Trophoblast cell (in vitro differentiated cells and primary cell): ENCODE data around the gene POGLUT3.
A peak's percentile ranks its signal among the peaks of the same experiment; 100 is the strongest.

Experiments used
- DNase-seq, 2 donors: peaks; one replicate each; pipeline ENCODE4 v3.0.0-alpha.2; 2016
- H2AFZ ChIP-seq: 2 replicates; pipeline ENCODE4 v1.6.1; 2013; ENCODE audit warnings: low read length, moderate library complexity, mild to moderate bottlenecking; ENCODE audit not compliant: insufficient read depth, poor library complexity
- H2AK5ac ChIP-seq: 2 replicates; pipeline ENCODE4 v1.6.1; 2013; ENCODE audit warnings: mild to moderate bottlenecking, low read length
- H2BK120ac ChIP-seq: 2 replicates; pipeline ENCODE4 v1.6.1; 2013; ENCODE audit warnings: low read length, mild to moderate bottlenecking, moderate library complexity; ENCODE audit not compliant: insufficient read depth, poor library complexity
- H2BK12ac ChIP-seq: 2 replicates; pipeline ENCODE4 v1.6.1; 2013; ENCODE audit warnings: mild to moderate bottlenecking, low read length, moderate library complexity
- H2BK5ac ChIP-seq: 2 replicates; pipeline ENCODE4 v1.6.1; 2013; ENCODE audit warnings: low read length, low read depth, moderate library complexity, mild to moderate bottlenecking; ENCODE audit not compliant: poor library complexity
- H3K14ac ChIP-seq: 2 replicates; pipeline ENCODE4 v1.6.1; 2013; ENCODE audit warnings: mild to moderate bottlenecking, low read length
- H3K18ac ChIP-seq: 2 replicates; pipeline ENCODE4 v1.6.1; 2013; ENCODE audit warnings: mild to moderate bottlenecking, low read length
- H3K23ac ChIP-seq: 2 replicates; pipeline ENCODE4 v1.6.1; 2013; ENCODE audit warnings: low read length
- H3K27ac ChIP-seq: 2 replicates; pipeline ENCODE4 v1.5.1; 2013; ENCODE audit warnings: low read depth, mild to moderate bottlenecking, inconsistent platforms, low read length, moderate library complexity
- H3K27me3 ChIP-seq: 2 replicates; pipeline ENCODE4 v1.6.1; 2013; ENCODE audit warnings: inconsistent platforms, mild to moderate bottlenecking, low read length, moderate library complexity; ENCODE audit not compliant: insufficient read depth
- H3K36me3 ChIP-seq, 2 experiments: 1 replicate in 1 of 2; 2 replicates in 1 of 2; pipeline ENCODE4 v1.6.1; 2013; ENCODE audit warnings: low read length in 2 of 2, mild to moderate bottlenecking in 2 of 2, moderate library complexity in 1 of 2; ENCODE audit not compliant: insufficient read depth in 2 of 2, control insufficient read depth in 1 of 2
- H3K4ac ChIP-seq: 2 replicates; pipeline ENCODE4 v1.6.1; 2013; ENCODE audit warnings: low read depth, mild to moderate bottlenecking, low read length, moderate library complexity
- H3K4me1 ChIP-seq, 2 experiments: 1 replicate in 1 of 2; 2 replicates in 1 of 2; pipeline ENCODE4 v1.6.1; 2013; ENCODE audit warnings: low read length in 2 of 2, mild to moderate bottlenecking in 2 of 2, moderate library complexity in 1 of 2; ENCODE audit not compliant: insufficient read depth in 2 of 2, control insufficient read depth in 1 of 2
- H3K4me2 ChIP-seq: 2 replicates; pipeline ENCODE4 v1.6.1; 2013; ENCODE audit warnings: inconsistent platforms, mild to moderate bottlenecking, low read length, moderate library complexity
- H3K4me3 ChIP-seq: 2 replicates; pipeline ENCODE4 v1.5.1; 2013; ENCODE audit warnings: mild to moderate bottlenecking, low read depth, low read length, inconsistent platforms
- H3K79me1 ChIP-seq: one replicate; pipeline ENCODE4 v1.6.1; 2013; ENCODE audit warnings: low read length
- H3K79me2 ChIP-seq: 2 replicates; pipeline ENCODE4 v1.6.1; 2013; ENCODE audit warnings: low read length, mild to moderate bottlenecking; ENCODE audit not compliant: control insufficient read depth, insufficient read depth, poor library complexity
- H3K9ac ChIP-seq: 2 replicates; pipeline ENCODE4 v1.6.1; 2013; ENCODE audit warnings: mild to moderate bottlenecking, low read length
- H3K9me3 ChIP-seq: 2 replicates; pipeline ENCODE4 v1.6.1; 2013; ENCODE audit warnings: low read depth, mild to moderate bottlenecking, control low read depth, inconsistent platforms, low read length; ENCODE audit not compliant: insufficient read depth
- H4K12ac ChIP-seq: 2 replicates; pipeline ENCODE4 v1.6.1; 2013; ENCODE audit warnings: low read depth, mild to moderate bottlenecking, low read length, moderate library complexity
- H4K8ac ChIP-seq: 2 replicates; pipeline ENCODE4 v1.6.1; 2013; ENCODE audit warnings: low read depth, mild to moderate bottlenecking, low read length, moderate library complexity
- H4K91ac ChIP-seq: one replicate; pipeline ENCODE4 v1.6.1; 2013; ENCODE audit warnings: low read depth, mild to moderate bottlenecking, low read length, moderate library complexity
- WGBS: extraction: QIAGEN DNeasy Blood & Tissue Kit; methylation state at CpG from one replicate; pipeline ENCODE4 v1.1.7; 2013; ENCODE audit warnings: missing lambda C conversion rate; ENCODE audit not compliant: insufficient read length, insufficient coverage; ENCODE audit errors: extremely low coverage; 5-methylcytosine and 5-hydroxymethylcytosine counted together

POGLUT3 gene

DNA sequence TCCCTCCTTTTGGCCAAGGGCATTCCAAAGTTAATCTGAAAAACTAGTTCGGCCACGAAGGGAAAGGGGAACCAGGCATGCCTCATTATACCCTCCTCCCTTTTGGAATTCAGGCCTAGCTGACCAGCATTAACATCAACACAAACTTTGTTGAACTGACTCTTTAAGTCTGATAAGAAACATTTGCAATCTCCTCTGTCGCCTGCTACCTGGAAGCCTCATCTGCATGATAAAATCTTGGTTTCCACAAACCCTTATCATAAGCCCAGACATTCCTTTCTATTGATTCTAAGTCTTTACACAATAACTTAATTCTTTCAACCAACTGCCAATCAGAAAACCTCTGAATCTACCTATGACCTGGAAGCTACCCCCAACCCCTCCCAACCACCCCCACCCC lies 11.4 kb downstream of the POGLUT3 start:
- Histone ChIP-seq H4K8ac (no peak overlapping the region), H2BK5ac (no peak overlapping the region), H3K79me1 (peaks cover 3% of the 10 kb centered on the region), H4K12ac (no peak overlapping the region), H3K18ac (no peak overlapping the region), H2AFZ (no peak overlapping the region), H3K4me3 (no peak overlapping the region), H2BK120ac (no peak overlapping the region), H3K27me3 (no peaks in the 10 kb centered on the region), H3K79me2 (no peaks in the 10 kb centered on the region), H3K9ac (no peak overlapping the region), H4K91ac (no peak overlapping the region), H3K4me1 (peaks cover 4 to 7% of the 10 kb centered on the region in 2 experiments), H2BK12ac (no peak overlapping the region), H3K4ac (no peak overlapping the region), H2AK5ac (no peak overlapping the region), H3K27ac (no peak overlapping the region), H3K4me2 (no peak overlapping the region), H3K14ac (no peak overlapping the region), H3K36me3 (peaks cover 18 to 29% of the 10 kb centered on the region in 2 experiments), H3K9me3 (no peaks in the 10 kb centered on the region), H3K23ac (no peak overlapping the region)
- peak; percentile 79 to 95 for DNase-seq
- WGBS, result no CpG with 5 or more reads among the region's 3 CpGs

DNA sequence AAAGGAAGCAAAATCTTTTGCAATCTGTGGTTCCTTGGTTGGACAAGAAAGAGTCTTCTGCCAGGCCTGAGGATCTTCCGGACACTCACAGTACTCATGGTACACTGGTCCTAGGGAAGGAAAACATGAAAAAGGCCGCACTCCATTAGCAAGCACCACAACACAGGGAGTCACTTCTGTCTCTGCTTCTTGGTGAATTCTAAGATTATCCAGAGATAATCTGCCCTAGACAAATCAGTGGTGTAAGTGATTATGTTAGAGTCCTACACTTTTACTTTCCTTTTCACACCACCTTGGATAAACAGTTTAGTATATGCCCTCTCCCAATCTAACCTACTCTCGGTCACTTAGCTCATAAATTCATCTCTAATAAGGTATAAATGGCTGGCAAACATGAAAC lies 11.9 kb downstream of the POGLUT3 start:
- no peak overlapping the region for H3K4ac ChIP-seq
- no peak overlapping the region for H4K91ac ChIP-seq
- H3K9ac ChIP-seq, result no peak overlapping the region
- no peak overlapping the region for H4K8ac ChIP-seq
- peaks cover 3% of the 10 kb centered on the region for H3K79me1 ChIP-seq
- H4K12ac ChIP-seq, result no peak overlapping the region
- no peak overlapping the region for H2BK120ac ChIP-seq
- H3K36me3 ChIP-seq, result peaks cover 18 to 29% of the 10 kb centered on the region in 2 experiments
- H3K27me3 ChIP-seq, result no peaks in the 10 kb centered on the region
- H2BK12ac ChIP-seq, result no peak overlapping the region
- no peaks in the 10 kb centered on the region for H3K79me2 ChIP-seq
- no peak overlapping the region for H3K4me2 ChIP-seq
- peak; percentile 63 to 82 for DNase-seq
- no peak overlapping the region for H3K18ac ChIP-seq
- H2AK5ac ChIP-seq, result no peak overlapping the region
- H3K14ac ChIP-seq, result no peak overlapping the region
- H3K9me3 ChIP-seq, result no peaks in the 10 kb centered on the region
- peaks cover 4 to 6% of the 10 kb centered on the region in 2 experiments for H3K4me1 ChIP-seq
- no peak overlapping the region for H3K27ac ChIP-seq
- no peak overlapping the region for H3K23ac ChIP-seq
- H2AFZ ChIP-seq, result no peak overlapping the region
- no CpG with 5 or more reads among the region's 3 CpGs for WGBS
- H2BK5ac ChIP-seq, result no peak overlapping the region
- no peak overlapping the region for H3K4me3 ChIP-seq

DNA sequence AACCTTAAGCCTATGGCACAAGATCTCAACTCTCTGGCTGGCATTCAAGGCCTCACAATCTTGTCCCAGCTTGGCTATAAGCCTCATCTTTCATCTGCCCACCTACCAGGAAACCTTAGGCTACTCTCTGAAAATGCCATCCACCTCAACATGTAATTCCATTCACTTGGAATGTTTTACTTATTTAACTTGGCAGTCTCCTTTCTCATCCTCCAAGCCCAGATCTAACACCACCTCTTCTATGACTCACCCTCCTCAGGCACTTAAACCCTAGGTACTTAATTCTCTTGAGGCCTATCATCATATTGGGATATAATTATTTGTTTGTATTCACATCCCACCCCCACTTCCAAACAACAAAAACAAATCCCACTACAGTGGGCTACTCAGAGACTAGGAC lies 15.0 kb downstream of the POGLUT3 start:
- Histone ChIP-seq H2BK5ac (no peak overlapping the region), H3K9me3 (no peaks in the 10 kb centered on the region), H2AK5ac (no peak overlapping the region)

DNA sequence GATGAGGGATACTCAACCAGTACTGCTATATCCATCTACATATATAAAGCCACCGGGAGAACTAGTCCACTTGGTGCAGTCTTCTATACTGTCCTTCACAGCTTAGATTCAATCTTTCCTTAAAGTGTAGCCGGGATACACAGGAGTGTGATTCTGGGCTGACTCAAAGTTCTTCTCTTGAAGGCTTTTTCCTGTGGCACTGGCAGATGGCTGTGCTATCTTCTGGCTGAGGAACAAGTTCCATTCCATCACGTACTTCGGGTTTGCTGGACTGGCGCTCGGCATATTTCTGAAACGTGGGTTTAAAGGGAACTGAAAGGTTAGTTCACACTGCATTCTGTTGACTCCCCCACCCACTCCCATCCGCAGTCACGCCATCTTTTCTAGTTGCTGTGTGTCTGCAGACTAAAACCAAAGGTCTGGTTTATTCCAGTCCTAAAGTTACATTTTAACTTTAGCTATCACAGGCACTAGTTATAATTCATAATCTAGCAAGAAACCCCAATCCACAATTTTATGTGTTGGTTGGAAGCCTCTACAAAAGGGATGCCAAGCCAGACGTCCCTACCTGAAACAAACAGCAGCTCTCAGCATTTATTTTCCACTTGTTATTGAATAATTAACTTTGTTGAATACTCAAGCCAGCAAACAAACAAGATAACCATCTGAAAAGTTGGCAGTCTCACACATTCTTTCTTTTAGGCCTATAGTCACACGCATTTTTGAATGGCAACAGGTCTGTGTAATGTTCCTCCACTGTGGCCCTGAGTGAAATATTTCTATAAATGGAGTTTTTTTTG lies 23.3 kb downstream of the POGLUT3 start:
- Histone ChIP-seq H3K79me1 (no peaks in the 10 kb centered on the region), H3K14ac (no peak overlapping the region), H3K27me3 (no peaks in the 10 kb centered on the region), H4K12ac (no peak overlapping the region), H3K4me2 (no peak overlapping the region), H3K4me1 (no peaks in the 10 kb centered on the region), H3K9ac (no peak overlapping the region), H3K9me3 (no peaks in the 10 kb centered on the region), H3K18ac (no peak overlapping the region), H3K79me2 (no peaks in the 10 kb centered on the region), H4K8ac (no peak overlapping the region), H3K23ac (no peak overlapping the region), H3K36me3 (peaks cover 19 to 21% of the 10 kb centered on the region in 2 experiments), H3K4me3 (no peak overlapping the region), H2BK5ac (no peak overlapping the region), H2BK120ac (no peak overlapping the region), H3K27ac (no peak overlapping the region), H4K91ac (no peak overlapping the region), H2AFZ (no peak overlapping the region), H2AK5ac (no peak overlapping the region), H2BK12ac (no peak overlapping the region), H3K4ac (no peak overlapping the region)
- DNase-seq, result peak in 1 of 2 donors; percentile 54
- WGBS, result no CpG with 5 or more reads among the region's 11 CpGs

More for the DNA sequence above, 15.0 kb downstream of the POGLUT3 start:
- Histone ChIP-seq H2BK120ac (no peak overlapping the region), H3K9ac (no peak overlapping the region), H2AFZ (no peak overlapping the region), H3K14ac (no peak overlapping the region), H3K27me3 (no peaks in the 10 kb centered on the region), H3K79me2 (no peaks in the 10 kb centered on the region), H3K18ac (no peak overlapping the region), H3K4ac (no peak overlapping the region), H3K27ac (no peak overlapping the region), H3K4me3 (no peak overlapping the region), H3K79me1 (peaks cover 3% of the 10 kb centered on the region), H4K91ac (no peak overlapping the region), H4K12ac (no peak overlapping the region), H3K4me2 (no peak overlapping the region), H4K8ac (no peak overlapping the region), H3K36me3 (peaks cover 11 to 24% of the 10 kb centered on the region in 2 experiments), H3K23ac (no peak overlapping the region), H3K4me1 (peaks cover 4% of the 10 kb centered on the region in 2 experiments), H2BK12ac (no peak overlapping the region)
- DNase-seq, result no peak
